Osteoblast (primary cell): ENCODE measurements around the gene LCE4A. TPM values are rescaled to one million over a fixed set of nuclear protein-coding genes. Genes with fewer than 3 reads are reported as not detected.

Experiments
- DNase-seq: peaks from one replicate; pipeline ENCODE4 v3.0.0; 2011; ENCODE audit warnings: low spot score, mixed read lengths; ENCODE audit not compliant: insufficient read length; ENCODE audit errors: missing footprints
- H2AFZ ChIP-seq: 2 replicates; pipeline ENCODE4 v1.6.0; 2011; ENCODE audit warnings: mild to moderate bottlenecking, low read length
- H3K27ac ChIP-seq: 2 replicates; pipeline ENCODE4 v1.5.1; 2011; ENCODE audit warnings: mild to moderate bottlenecking, low read depth, low read length, moderate library complexity
- H3K27me3 ChIP-seq: 2 replicates; pipeline ENCODE4 v1.6.0; 2012; ENCODE audit warnings: mild to moderate bottlenecking, control low read depth, inconsistent platforms, low read length, moderate library complexity; ENCODE audit not compliant: insufficient read depth
- H3K36me3 ChIP-seq: 2 replicates; pipeline ENCODE4 v1.5.1; 2011; ENCODE audit warnings: mild to moderate bottlenecking, low read length, control low read depth, moderate library complexity; ENCODE audit not compliant: insufficient read depth
- H3K4me1 ChIP-seq: 2 replicates; pipeline ENCODE4 v1.5.1; 2011; ENCODE audit warnings: mild to moderate bottlenecking, low read length, control low read depth, moderate library complexity; ENCODE audit not compliant: insufficient read depth
- H3K4me2 ChIP-seq: 2 replicates; pipeline ENCODE4 v1.6.0; 2011; ENCODE audit warnings: mild to moderate bottlenecking, low read length; ENCODE audit not compliant: insufficient read depth
- H3K4me3 ChIP-seq: fragments of 200-600 bp; sonication (generic); 3 replicates; pipeline ENCODE4 v1.5.1; 2012; ENCODE audit warnings: mild to moderate bottlenecking, low read length, inconsistent platforms; ENCODE audit not compliant: insufficient read depth
- H3K79me2 ChIP-seq: 2 replicates; pipeline ENCODE4 v1.6.0; 2012; ENCODE audit warnings: mild to moderate bottlenecking, low read length, control low read depth, inconsistent platforms; ENCODE audit not compliant: insufficient read depth
- H3K9me3 ChIP-seq: 2 replicates; pipeline ENCODE4 v1.5.1; 2011; ENCODE audit warnings: low read depth, low read length, control low read depth
- H4K20me1 ChIP-seq: 2 replicates; pipeline ENCODE4 v1.6.0; 2012; ENCODE audit warnings: mild to moderate bottlenecking, low read length, control low read depth; ENCODE audit not compliant: insufficient read depth
- total RNA-seq: library from RNA; depleted of rRNA; stranded (reverse); fragments of >200 nt; gene quantifications from 2 replicates; pipeline ENCODE4 v1.2.3, GENCODE V29; 2012
- TF ChIP-seq, protein P1 (sequence below): IDR thresholded peaks from 2 replicates; pipeline ENCODE4 v1.5.1; 2011; ENCODE audit warnings: mild to moderate bottlenecking, low read depth, low read length, moderate library complexity; ENCODE audit errors: extremely low read depth

The LCE4A gene
- total RNA-seq, 1 donor = not detected

GRCh38 chr1:152735648-152736047, 27.7 kb downstream of the LCE4A start:
- Histone ChIP-seq H4K20me1 (no peaks in the 10 kb centered on the region), H3K9me3 (no peaks in the 10 kb centered on the region), H3K36me3 (no peaks in the 10 kb centered on the region), H3K4me1 (no peaks in the 10 kb centered on the region), H3K4me2 (no peak overlapping the region), H3K27ac (no peak overlapping the region), H3K27me3 (no peaks in the 10 kb centered on the region), H2AFZ (no peak overlapping the region), H3K4me3 (no peak overlapping the region), H3K79me2 (no peaks in the 10 kb centered on the region)
- TF ChIP-seq, protein P1, sequence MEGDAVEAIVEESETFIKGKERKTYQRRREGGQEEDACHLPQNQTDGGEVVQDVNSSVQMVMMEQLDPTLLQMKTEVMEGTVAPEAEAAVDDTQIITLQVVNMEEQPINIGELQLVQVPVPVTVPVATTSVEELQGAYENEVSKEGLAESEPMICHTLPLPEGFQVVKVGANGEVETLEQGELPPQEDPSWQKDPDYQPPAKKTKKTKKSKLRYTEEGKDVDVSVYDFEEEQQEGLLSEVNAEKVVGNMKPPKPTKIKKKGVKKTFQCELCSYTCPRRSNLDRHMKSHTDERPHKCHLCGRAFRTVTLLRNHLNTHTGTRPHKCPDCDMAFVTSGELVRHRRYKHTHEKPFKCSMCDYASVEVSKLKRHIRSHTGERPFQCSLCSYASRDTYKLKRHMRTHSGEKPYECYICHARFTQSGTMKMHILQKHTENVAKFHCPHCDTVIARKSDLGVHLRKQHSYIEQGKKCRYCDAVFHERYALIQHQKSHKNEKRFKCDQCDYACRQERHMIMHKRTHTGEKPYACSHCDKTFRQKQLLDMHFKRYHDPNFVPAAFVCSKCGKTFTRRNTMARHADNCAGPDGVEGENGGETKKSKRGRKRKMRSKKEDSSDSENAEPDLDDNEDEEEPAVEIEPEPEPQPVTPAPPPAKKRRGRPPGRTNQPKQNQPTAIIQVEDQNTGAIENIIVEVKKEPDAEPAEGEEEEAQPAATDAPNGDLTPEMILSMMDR = no peak
- DNase-seq = no peak

DNA sequence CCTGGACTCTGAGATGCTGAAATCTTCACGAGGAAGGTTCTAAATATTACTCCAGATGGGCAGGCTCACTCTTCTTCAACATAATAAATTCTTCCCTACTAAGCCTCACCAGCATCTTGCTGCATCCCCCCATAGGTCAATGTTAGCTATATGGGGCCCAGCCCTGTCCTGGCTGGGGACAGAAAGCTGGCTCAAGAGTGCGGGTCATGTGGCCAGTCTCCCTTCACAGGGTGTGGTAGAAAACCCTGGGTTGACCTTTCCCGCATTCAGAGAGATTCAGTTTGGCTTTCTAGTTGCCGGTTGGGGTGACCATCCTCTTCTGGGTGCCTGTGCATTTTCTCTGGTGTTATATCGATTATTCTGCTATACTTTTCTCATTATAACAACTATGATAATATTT, 30.0 kb downstream of the LCE4A start:
- TF ChIP-seq, protein P1 = no peak
- no peak overlapping the region for H2AFZ ChIP-seq
- no peaks in the 10 kb centered on the region for H3K4me1 ChIP-seq
- H4K20me1 ChIP-seq = no peaks in the 10 kb centered on the region
- DNase-seq = no peak
- no peak overlapping the region for H3K4me2 ChIP-seq
- H3K4me3 ChIP-seq = no peak overlapping the region
- H3K9me3 ChIP-seq = no peaks in the 10 kb centered on the region
- no peaks in the 10 kb centered on the region for H3K79me2 ChIP-seq
- H3K36me3 ChIP-seq = no peaks in the 10 kb centered on the region
- H3K27me3 ChIP-seq = no peaks in the 10 kb centered on the region
- H3K27ac ChIP-seq = no peak overlapping the region

DNA sequence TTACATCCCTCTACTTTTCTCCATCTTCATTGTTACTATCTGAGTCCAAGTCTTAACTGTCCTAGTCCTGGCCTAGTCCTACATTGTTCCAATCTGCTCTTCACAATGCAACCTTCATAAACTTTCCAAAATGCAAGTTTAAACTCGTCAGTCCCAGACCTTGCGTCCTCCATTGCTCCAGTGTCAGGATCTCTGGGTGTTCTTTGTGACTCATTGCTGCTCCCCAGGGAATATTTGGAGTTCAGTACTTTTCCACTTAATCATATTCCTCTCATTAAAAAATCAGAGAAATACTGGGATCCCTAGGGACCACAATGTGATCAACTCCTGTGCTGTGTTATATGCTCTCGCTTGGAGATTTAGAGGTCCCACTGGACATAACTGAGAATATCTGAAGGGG, 31.9 kb downstream of the LCE4A start:
- TF ChIP-seq, protein P1 = no peak
- H3K27ac ChIP-seq = no peak overlapping the region
- H3K4me2 ChIP-seq = no peak overlapping the region
- H3K9me3 ChIP-seq = no peaks in the 10 kb centered on the region
- H3K4me3 ChIP-seq = no peak overlapping the region
- no peaks in the 10 kb centered on the region for H4K20me1 ChIP-seq
- DNase-seq = no peak
- no peaks in the 10 kb centered on the region for H3K4me1 ChIP-seq
- H3K36me3 ChIP-seq = no peaks in the 10 kb centered on the region
- H3K79me2 ChIP-seq = no peaks in the 10 kb centered on the region
- no peaks in the 10 kb centered on the region for H3K27me3 ChIP-seq
- no peak overlapping the region for H2AFZ ChIP-seq

DNA sequence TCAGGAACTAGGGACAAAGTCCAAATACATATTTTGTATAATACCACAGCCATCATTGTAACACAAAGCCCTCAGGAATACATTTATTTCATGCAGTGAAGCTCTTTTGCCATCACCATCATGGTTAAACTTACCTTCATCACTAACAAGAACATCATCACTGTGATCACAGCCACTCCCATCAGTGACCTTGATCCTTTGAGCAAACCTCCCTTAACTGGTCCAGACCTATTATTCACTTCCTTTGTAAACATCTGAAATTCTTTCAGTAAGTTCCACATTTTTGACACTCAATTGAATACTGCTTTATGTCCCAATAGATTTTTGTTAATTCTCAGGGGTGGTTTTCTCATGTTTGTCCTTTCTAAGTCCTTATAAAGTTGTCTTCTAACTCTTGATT, 33.7 kb downstream of the LCE4A start:
- TF ChIP-seq, protein P1 = no peak
- H3K27me3 ChIP-seq = no peaks in the 10 kb centered on the region
- no peak overlapping the region for H3K27ac ChIP-seq
- H3K4me3 ChIP-seq = no peak overlapping the region
- DNase-seq = no peak
- no peaks in the 10 kb centered on the region for H3K36me3 ChIP-seq
- H3K9me3 ChIP-seq = no peaks in the 10 kb centered on the region
- H3K79me2 ChIP-seq = no peaks in the 10 kb centered on the region
- H3K4me2 ChIP-seq = no peak overlapping the region
- H3K4me1 ChIP-seq = no peaks in the 10 kb centered on the region
- no peaks in the 10 kb centered on the region for H4K20me1 ChIP-seq
- H2AFZ ChIP-seq = no peak overlapping the region
